Epithelial cell of esophagus (primary cell): Measurements from ENCODE around the gene OR13C4.

Experiments
- DNase-seq: peaks from one replicate; pipeline ENCODE4 v3.0.0; 2010; ENCODE audit warnings: low read depth
- H3K4me3 ChIP-seq: 2 replicates; pipeline ENCODE4 v1.5.1; 2011; ENCODE audit warnings: mild to moderate bottlenecking, low read length, control low read depth
- CTCF ChIP-seq: IDR thresholded peaks from 2 replicates; pipeline ENCODE4 v1.5.1; 2011; ENCODE audit warnings: low read depth, mild to moderate bottlenecking, low read length, control low read depth, inconsistent platforms; ENCODE audit not compliant: insufficient read depth; ENCODE audit errors: missing control alignments

OR13C4 gene

GRCh38 chr9:104503963-104504362 lies 23.0 kb downstream of the OR13C4 start, which contains the start of gene OR13F1:
TSS of gene OR13F1 (plus strand) at chr9:104504263. CDS start at chr9:104504263, 0 bp downstream.
- no peak for TF ChIP-seq CTCF
- no peak within 1 kb of the TSS for H3K4me3 ChIP-seq
- DNase-seq = no peak

- no peak overlapping the region for H3K4me3 ChIP-seq
- no peak for DNase-seq
- no peak for TF ChIP-seq CTCF
Measured at GRCh38 chr9:104503440-104503839, 23.6 kb downstream of the OR13C4 start.

- DNase-seq = no peak
- H3K4me3 ChIP-seq = no peak overlapping the region
- TF ChIP-seq CTCF = peak; percentile 23
Measured at GRCh38 chr9:104494808-104495207, 32.2 kb downstream of the OR13C4 start.

GRCh38 chr9:104485014-104485413 lies 42.0 kb downstream of the OR13C4 start:
- no peak for DNase-seq
- no peak overlapping the region for H3K4me3 ChIP-seq
- TF ChIP-seq CTCF = no peak

GRCh38 chr9:104482921-104483570 lies 44.0 kb downstream of the OR13C4 start:
- H3K4me3 ChIP-seq = no peak overlapping the region
- no peak for TF ChIP-seq CTCF
- DNase-seq = no peak
